Smooth muscle cell (in vitro differentiated cells): ENCODE measurements around the gene NCKIPSD. TPM values are rescaled to one million over a fixed set of nuclear protein-coding genes. Genes with fewer than 3 reads are reported as not detected.

ENCODE experiments used
- DNase-seq: peaks from one replicate; lab custom pipeline; 2025; ENCODE audit not compliant: unreplicated experiment; lab: John Stamatoyannopoulos, UW
- H2AFZ ChIP-seq: fragments of 200-600 bp; sonication (generic); 2 replicates; pipeline ENCODE4 v1.6.0; 2016; ENCODE audit warnings: antibody characterized with exemption, low read depth, mild to moderate bottlenecking
- H3F3A ChIP-seq: fragments of 200-600 bp; sonication (generic); 2 replicates; pipeline ENCODE4 v1.6.0; 2017; ENCODE audit warnings: antibody characterized with exemption, low read depth
- H3K27ac ChIP-seq: fragments of 200-600 bp; sonication (generic); 2 replicates; pipeline ENCODE4 v1.5.1; 2016; ENCODE audit warnings: low read depth, mild to moderate bottlenecking
- H3K27me3 ChIP-seq: fragments of 200-600 bp; sonication (generic); 2 replicates; pipeline ENCODE4 v1.6.1; 2016; ENCODE audit warnings: low read depth, mild to moderate bottlenecking
- H3K36me3 ChIP-seq: fragments of 200-600 bp; sonication (generic); 2 replicates; pipeline ENCODE4 v1.5.1; 2016; ENCODE audit warnings: low read depth
- H3K4me1 ChIP-seq: fragments of 200-600 bp; sonication (generic); 2 replicates; pipeline ENCODE4 v1.5.1; 2016; ENCODE audit warnings: low read depth
- H3K4me2 ChIP-seq: fragments of 200-600 bp; sonication (generic); 2 replicates; pipeline ENCODE4 v1.6.0; 2016; ENCODE audit warnings: mild to moderate bottlenecking
- H3K4me3 ChIP-seq: fragments of 200-600 bp; sonication (generic); 2 replicates; pipeline ENCODE4 v1.5.1; 2016; ENCODE audit warnings: mild to moderate bottlenecking
- H3K79me2 ChIP-seq: fragments of 200-600 bp; sonication (generic); 2 replicates; pipeline ENCODE4 v1.6.0; 2016; ENCODE audit warnings: low read depth, mild to moderate bottlenecking
- H3K9ac ChIP-seq: fragments of 200-600 bp; sonication (generic); 2 replicates; pipeline ENCODE4 v1.6.0; 2016; ENCODE audit warnings: low read depth
- H3K9me3 ChIP-seq: fragments of 200-600 bp; sonication (generic); replicated peaks from 2 replicates; pipeline ENCODE4 v1.5.1; 2016; ENCODE audit warnings: low read depth
- H4K20me1 ChIP-seq: fragments of 200-600 bp; sonication (generic); 2 replicates; pipeline ENCODE4 v1.6.0; 2016; ENCODE audit warnings: low read depth
- WGBS: methylation state at CpG from one replicate; pipeline ENCODE4 v1.1.7; 2016; ENCODE audit warnings: low lambda C conversion rate; 5-methylcytosine and 5-hydroxymethylcytosine counted together
- polyA plus RNA-seq: library from polyadenylated mRNA; unstranded; fragments of >200 nt; fragmentation: Nextera tagmentation; extraction: Ambion mirVana; gene quantifications from 2 replicates; pipeline ENCODE4 v1.2.1, GENCODE V29; 2016
- total RNA-seq: library from RNA; depleted of rRNA; stranded (reverse); fragments of >200 nt; gene quantifications from 2 replicates; pipeline ENCODE4 v1.2.3, GENCODE V29; 2014
- TF ChIP-seq, protein P1 (sequence below): fragments of 200-600 bp; sonication (generic); IDR thresholded peaks from 2 replicates; pipeline ENCODE4 v1.5.1; 2017; ENCODE audit warnings: borderline replicate concordance, mild to moderate bottlenecking, antibody characterized with exemption; ENCODE audit not compliant: insufficient read depth, poor library complexity, severe bottlenecking

The NCKIPSD gene
- total and polyA plus RNA-seq, 2 experiments from 2014 or later, result 13.8 to 21.6 TPM

DNA sequence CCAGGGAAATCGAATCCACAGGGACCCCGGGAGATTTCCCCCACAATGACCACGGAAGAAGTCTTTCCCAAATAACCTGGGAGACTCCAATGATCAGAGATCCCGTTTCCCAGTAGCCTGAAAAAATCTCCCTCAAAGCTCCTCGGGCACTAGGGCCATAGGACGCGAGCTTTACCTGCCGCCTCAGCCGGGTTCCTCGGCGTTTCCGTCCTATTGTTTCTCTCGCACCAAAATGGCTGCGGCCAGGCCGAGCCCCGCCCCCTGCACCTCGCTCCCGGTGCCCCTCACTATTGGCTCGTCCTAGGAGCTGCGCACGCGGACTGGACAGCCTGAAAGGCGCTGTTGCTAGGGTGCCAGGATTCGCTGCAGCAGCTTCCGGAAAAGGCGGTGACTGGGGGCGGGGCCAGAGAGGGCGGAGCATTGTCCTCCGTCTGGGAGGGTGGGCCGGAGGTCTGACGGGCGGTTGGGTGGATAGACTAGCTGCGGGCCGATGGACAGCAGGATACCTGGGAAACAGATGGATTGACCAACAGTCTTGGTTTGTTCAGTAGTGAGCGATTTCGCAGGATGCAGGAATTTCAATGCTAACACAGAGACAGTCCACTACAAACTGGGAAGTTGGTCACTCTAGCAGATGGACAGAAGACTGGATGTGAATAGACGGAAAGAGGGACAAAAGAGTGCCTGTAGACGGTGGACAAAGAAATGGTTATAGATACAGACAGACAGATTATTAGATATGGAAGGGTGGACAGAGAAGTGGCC, 31.4 kb upstream of the NCKIPSD start, which contains the start of gene IP6K2:
TSS of gene IP6K2 (minus strand) at position 240 of the 765 bp plus-strand sequence. CDS start 21,930 bp downstream, outside the sequence.
- DNase-seq, result peak; percentile 91
- H2AFZ ChIP-seq, result peak within 1 kb of the TSS; percentile 82
- no peaks in the 10 kb centered on the region for H3K27me3 ChIP-seq
- peak within 1 kb of the TSS; percentile 97 for H3K4me2 ChIP-seq
- H4K20me1 ChIP-seq, result peaks cover 42% of the 10 kb centered on the region
- H3K9ac ChIP-seq, result peak within 1 kb of the TSS; percentile 100
- TF ChIP-seq, protein P1, sequence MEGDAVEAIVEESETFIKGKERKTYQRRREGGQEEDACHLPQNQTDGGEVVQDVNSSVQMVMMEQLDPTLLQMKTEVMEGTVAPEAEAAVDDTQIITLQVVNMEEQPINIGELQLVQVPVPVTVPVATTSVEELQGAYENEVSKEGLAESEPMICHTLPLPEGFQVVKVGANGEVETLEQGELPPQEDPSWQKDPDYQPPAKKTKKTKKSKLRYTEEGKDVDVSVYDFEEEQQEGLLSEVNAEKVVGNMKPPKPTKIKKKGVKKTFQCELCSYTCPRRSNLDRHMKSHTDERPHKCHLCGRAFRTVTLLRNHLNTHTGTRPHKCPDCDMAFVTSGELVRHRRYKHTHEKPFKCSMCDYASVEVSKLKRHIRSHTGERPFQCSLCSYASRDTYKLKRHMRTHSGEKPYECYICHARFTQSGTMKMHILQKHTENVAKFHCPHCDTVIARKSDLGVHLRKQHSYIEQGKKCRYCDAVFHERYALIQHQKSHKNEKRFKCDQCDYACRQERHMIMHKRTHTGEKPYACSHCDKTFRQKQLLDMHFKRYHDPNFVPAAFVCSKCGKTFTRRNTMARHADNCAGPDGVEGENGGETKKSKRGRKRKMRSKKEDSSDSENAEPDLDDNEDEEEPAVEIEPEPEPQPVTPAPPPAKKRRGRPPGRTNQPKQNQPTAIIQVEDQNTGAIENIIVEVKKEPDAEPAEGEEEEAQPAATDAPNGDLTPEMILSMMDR, result no peak
- H3K36me3 ChIP-seq, result no peaks in the 10 kb centered on the region
- H3K27ac ChIP-seq, result peak within 1 kb of the TSS; percentile 94
- no peaks in the 10 kb centered on the region for H3F3A ChIP-seq
- H3K79me2 ChIP-seq, result peaks cover 49% of the 10 kb centered on the region
- H3K4me1 ChIP-seq, result peaks cover 17% of the 10 kb centered on the region
- H3K4me3 ChIP-seq, result peak within 1 kb of the TSS; percentile 94
- no peaks in the 10 kb centered on the region for H3K9me3 ChIP-seq
- WGBS, result 6% methylated on average over 38 of the region's 38 CpGs

DNA sequence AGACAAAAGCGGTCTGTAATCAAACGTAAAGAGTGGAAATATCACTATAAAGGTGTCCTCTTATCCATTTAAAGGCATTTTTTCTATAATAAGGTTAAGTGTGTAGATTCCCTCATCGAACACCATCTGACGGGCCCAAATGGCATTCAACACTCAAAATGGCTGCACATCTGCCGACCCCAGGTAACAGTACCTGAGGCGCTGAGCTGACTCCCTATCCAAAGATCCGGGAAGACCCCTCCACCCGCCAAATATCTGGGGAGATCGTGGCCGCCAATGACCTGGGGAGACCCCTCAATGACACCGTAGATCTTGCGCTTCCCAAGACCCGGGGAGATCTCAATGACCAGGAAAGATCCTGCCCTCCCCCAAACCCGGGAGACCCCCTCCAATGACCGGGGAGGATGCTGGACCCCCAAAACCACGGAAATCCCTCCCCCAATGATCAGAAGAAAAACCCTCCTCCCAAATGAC, 30.8 kb upstream of the NCKIPSD start:
- DNase-seq, result no peak
- Histone ChIP-seq H3K79me2 (peaks cover 55% of the 10 kb centered on the region), H3K9me3 (no peaks in the 10 kb centered on the region), H3K9ac (peak overlapping the region; percentile 100), H2AFZ (no peak overlapping the region), H3K4me2 (peak overlapping the region; percentile 97), H3K36me3 (peaks cover 2% of the 10 kb centered on the region), H3K4me1 (peaks cover 17% of the 10 kb centered on the region), H3K27me3 (no peaks in the 10 kb centered on the region), H3K27ac (peak overlapping the region; percentile 94), H3F3A (no peaks in the 10 kb centered on the region), H3K4me3 (peak overlapping the region; percentile 94), H4K20me1 (peaks cover 49% of the 10 kb centered on the region)
- WGBS, result 0% methylated on average over 16 of the region's 16 CpGs
- TF ChIP-seq, protein P1, result no peak

GRCh38 chr3:48715174-48715800, 29.6 kb upstream of the NCKIPSD start:
- H3K36me3 ChIP-seq, result peaks cover 6% of the 10 kb centered on the region
- peaks cover 17% of the 10 kb centered on the region for H3K4me1 ChIP-seq
- TF ChIP-seq, protein P1, result no peak
- H3K27ac ChIP-seq, result peak overlapping the region; percentile 94
- peak overlapping the region; percentile 97 for H3K4me2 ChIP-seq
- H3K9me3 ChIP-seq, result no peaks in the 10 kb centered on the region
- DNase-seq, result no peak
- peak overlapping the region; percentile 94 for H3K4me3 ChIP-seq
- no peak overlapping the region for H2AFZ ChIP-seq
- peaks cover 67% of the 10 kb centered on the region for H3K79me2 ChIP-seq
- H3F3A ChIP-seq, result peaks cover 7% of the 10 kb centered on the region
- H3K27me3 ChIP-seq, result no peaks in the 10 kb centered on the region
- H4K20me1 ChIP-seq, result peaks cover 61% of the 10 kb centered on the region
- H3K9ac ChIP-seq, result peak overlapping the region; percentile 100
